Activated CD4-positive, alpha-beta T cell treated with anti-CD3 and anti-CD28 coated beads, Interleukin-2, Interleukin-6, amounts not matched to agents 100 ng/mL and 50 ng/mL, durations not matched to agents 16 hours and 8 hours (primary cell): ENCODE measurements around the gene LAX1.
A peak's percentile ranks its signal among the peaks of the same experiment; 100 is the strongest.
"Not testable (repeated sequence)": the region's sequence is repeated elsewhere in the genome, so short reads cannot be mapped to it uniquely, and the experiment has no call there.

Source experiments
- DNase-seq: peaks from one replicate; pipeline ENCODE4 v3.0.0-alpha.2; 2020

LAX1 gene

GRCh38 chr1:203765029-203765837 lies at the start of gene LAX1:
Gene LAX1 (plus strand): TSS chr1:203765183. CDS start chr1:203765566, 383 bp downstream.
- peak; percentile 91 for DNase-seq

GRCh38 chr1:203717120-203717519 lies 47.9 kb upstream of the LAX1 start:
- DNase-seq = no peak

GRCh38 chr1:203720242-203720641 lies 44.7 kb upstream of the LAX1 start:
- no peak for DNase-seq

- DNase-seq = no peak
These were observed 42.1 kb upstream of the LAX1 start for GRCh38 chr1:203722909-203723308.

- DNase-seq = no peak
These were observed 38.5 kb upstream of the LAX1 start for GRCh38 chr1:203726417-203726867.

- no peak for DNase-seq
These were observed 31.7 kb upstream of the LAX1 start for GRCh38 chr1:203733009-203733863.

GRCh38 chr1:203742436-203742835 lies 22.5 kb upstream of the LAX1 start:
- DNase-seq = no peak

GRCh38 chr1:203743091-203743571 lies 21.9 kb upstream of the LAX1 start:
- DNase-seq = no peak

- DNase-seq = peak; percentile 33
These were observed 20.7 kb upstream of the LAX1 start for GRCh38 chr1:203744075-203744972.

- DNase-seq = no peak
These were observed 18.7 kb upstream of the LAX1 start for GRCh38 chr1:203746281-203746680.

- no peak for DNase-seq
These were observed 13.9 kb upstream of the LAX1 start for GRCh38 chr1:203751051-203751450.

- DNase-seq = not testable (repeated sequence)
These were observed 13.2 kb upstream of the LAX1 start for GRCh38 chr1:203751618-203752361.

- no peak for DNase-seq
These were observed 10.5 kb upstream of the LAX1 start for GRCh38 chr1:203754455-203754864.

GRCh38 chr1:203756036-203756435 lies 8.9 kb upstream of the LAX1 start:
- DNase-seq = no peak

GRCh38 chr1:203758749-203759148 lies 6.2 kb upstream of the LAX1 start:
- DNase-seq = not testable (repeated sequence)

GRCh38 chr1:203760506-203760905 lies 4.5 kb upstream of the LAX1 start:
- DNase-seq = no peak

- not testable (repeated sequence) for DNase-seq
These were observed 3.0 kb upstream of the LAX1 start for GRCh38 chr1:203761958-203762357.

GRCh38 chr1:203763505-203763904 lies 1.5 kb upstream of the LAX1 start:
- DNase-seq = no peak

GRCh38 chr1:203764105-203765028 lies 616 bp upstream of the LAX1 start:
- DNase-seq = no peak

- DNase-seq = peak; percentile 10
These were observed 3.3 kb downstream of the LAX1 start for GRCh38 chr1:203768256-203768655.
